GM12892 (cell line): ENCODE data around the gene STS.

Experiments
- POLR2A ChIP-seq: IDR thresholded peaks from 2 replicates; pipeline ENCODE4 v1.6.1; 2011; ENCODE audit warnings: low read depth, low read length, control low read depth
- POLR2AphosphoS5 ChIP-seq: IDR thresholded peaks from 2 replicates; pipeline ENCODE4 v1.6.1; 2011; ENCODE audit warnings: low read depth, low read length, control low read depth

DNA sequence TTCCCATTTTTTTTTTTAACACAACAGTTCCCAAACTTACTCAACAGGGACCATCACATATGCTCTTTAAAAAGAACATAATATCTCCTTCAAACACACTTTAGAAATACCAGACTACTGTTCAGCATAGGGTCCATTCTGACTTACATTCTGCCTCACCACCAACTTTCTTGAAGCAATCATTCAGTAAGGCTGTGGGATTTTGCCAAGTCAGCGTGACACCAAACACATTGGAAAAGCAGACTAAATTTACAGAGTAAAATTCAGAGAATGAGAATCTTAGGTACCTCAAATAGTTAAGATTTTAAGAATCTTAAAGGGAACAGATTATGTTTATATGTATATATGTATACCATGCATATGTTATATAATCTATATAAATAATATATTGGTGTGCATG lies 7.7 kb downstream of the STS start:
- TF ChIP-seq POLR2AphosphoS5, result no peak
- TF ChIP-seq POLR2A, result no peak
